GM12878 (cell line): ENCODE results near the gene RAB8A. TPM values are rescaled to one million over a fixed set of nuclear protein-coding genes. Genes with fewer than 3 reads are reported as not detected.

Source experiments
- ATAC-seq: fragments of 200-7000 bp; cut with Tn5 transposase; 3 replicates; pipeline ENCODE4 v1.9.1; 2020; ENCODE audit warnings: mild to moderate bottlenecking, moderate library complexity
- BruUV-seq: library from RNA; stranded (reverse); fragments of 400-500 nt; replicated peaks from 2 replicates; lab custom pipeline; 2021; lab: Mats Ljungman, UMichigan
- CTCF ChIA-PET: fragments of 300-600 bp; sonication (Branson Sonifier 250); formaldehyde crosslinking; extraction: SDS; loops from one replicate; lab custom pipeline; 2021; ENCODE audit warnings: inconsistent platforms; lab: Yijun Ruan, JAX
- POLR2A ChIA-PET: fragments of 350-600 bp; formaldehyde crosslinking; extraction: SDS; loops from one replicate; lab custom pipeline; 2021; ENCODE audit warnings: inconsistent platforms; lab: Charles Lee
- RAD21 ChIA-PET: fragments of 300-600 bp; sonication (Branson Sonifier 250); formaldehyde crosslinking; loops from one replicate; lab custom pipeline; 2023; ENCODE audit warnings: antibody characterized with exemption; ENCODE audit not compliant: unreplicated experiment; lab: Charles Lee
- SMC1A ChIA-PET: fragments of 300-600 bp; sonication (Branson Sonifier 250); formaldehyde crosslinking; loops from one replicate; lab custom pipeline; 2023; ENCODE audit not compliant: unreplicated experiment, uncharacterized antibody; lab: Charles Lee
- DNase-seq: peaks from one replicate; pipeline ENCODE4 v3.0.0-alpha.2; 2011; ENCODE audit warnings: low read depth, low spot score
- FAIRE-seq: peaks from 3 replicates; lab custom pipeline; 2011; peaks lifted over from hg19 to GRCh38; lab: Jason Lieb, UNC
- H2AFZ ChIP-seq: 2 replicates; pipeline ENCODE4 v1.6.0; 2011; ENCODE audit warnings: low read depth, low read length, control low read depth; ENCODE audit not compliant: control insufficient read depth
- H3K27ac ChIP-seq: 2 replicates; pipeline ENCODE4 v1.5.1; 2011; ENCODE audit warnings: control low read depth; ENCODE audit not compliant: control insufficient read depth, insufficient read depth
- H3K27me3 ChIP-seq, 2 experiments: replicated peaks in 1 of 2; 2 replicates each; pipeline versions ENCODE4 v1.6.0 to v1.6.1; 2011; ENCODE audit warnings: low read length in 1 of 2; ENCODE audit not compliant: control insufficient read depth in 2 of 2, insufficient read depth in 2 of 2
- H3K36me3 ChIP-seq, 2 experiments: 2 replicates each; pipeline ENCODE4 v1.5.1; 2011; ENCODE audit warnings: low read length in 1 of 2; ENCODE audit not compliant: control insufficient read depth in 2 of 2, insufficient read depth in 2 of 2
- H3K4me1 ChIP-seq: 2 replicates; pipeline ENCODE4 v1.6.1; 2011; ENCODE audit warnings: mild to moderate bottlenecking, low read length, moderate library complexity, mixed read lengths; ENCODE audit not compliant: control insufficient read depth, insufficient read depth
- H3K4me2 ChIP-seq: 2 replicates; pipeline ENCODE4 v1.6.0; 2011; ENCODE audit warnings: control low read depth; ENCODE audit not compliant: control insufficient read depth, insufficient read depth
- H3K4me3 ChIP-seq: fragments of 200-600 bp; sonication (generic); 2 replicates; pipeline ENCODE4 v1.5.1; 2016
- H3K79me2 ChIP-seq: 2 replicates; pipeline ENCODE4 v1.6.0; 2011; ENCODE audit warnings: low read length; ENCODE audit not compliant: control insufficient read depth, insufficient read depth
- H3K9ac ChIP-seq: 2 replicates; pipeline ENCODE4 v1.8.0; 2011; ENCODE audit warnings: low read length, control low read depth, mixed read lengths; ENCODE audit not compliant: control insufficient read depth, insufficient read depth
- H3K9me3 ChIP-seq: replicated peaks from 3 replicates; pipeline ENCODE4 v1.5.1; 2011; ENCODE audit warnings: mild to moderate bottlenecking, low read length; ENCODE audit not compliant: control insufficient read depth, insufficient read depth
- H4K20me1 ChIP-seq: 2 replicates; pipeline ENCODE4 v1.6.0; 2011; ENCODE audit not compliant: control insufficient read depth, insufficient read depth
- ATF7 ChIP-seq: fragments of 450-650 bp; IDR thresholded peaks from 2 replicates; pipeline ENCODE4 v1.6.1; 2016; ENCODE audit warnings: low read depth, mild to moderate bottlenecking
- CREM ChIP-seq: IDR thresholded peaks from 2 replicates; pipeline ENCODE4 v1.6.1; 2014; ENCODE audit warnings: antibody characterized with exemption, low read depth
- KDM1A ChIP-seq: fragments of 200-600 bp; sonication (generic); IDR thresholded peaks from 2 replicates; pipeline ENCODE4 v1.6.1; 2016; ENCODE audit warnings: borderline replicate concordance
- KLF5 ChIP-seq: fragments of 450-650 bp; IDR thresholded peaks from 2 replicates; pipeline ENCODE4 v1.6.1; 2014; ENCODE audit warnings: mild to moderate bottlenecking; ENCODE audit not compliant: partially characterized antibody
- MTA2 ChIP-seq: fragments of 450-650 bp; IDR thresholded peaks from 2 replicates; pipeline ENCODE4 v1.6.1; 2016; ENCODE audit warnings: low read depth, mild to moderate bottlenecking, moderate library complexity
- MXI1 ChIP-seq: fragments of 150-350 bp; IDR thresholded peaks from 2 replicates; pipeline ENCODE4 v1.6.1; 2011; ENCODE audit warnings: low read depth, mild to moderate bottlenecking, inconsistent platforms, low read length, improper control_type of control experiment
- NFYA ChIP-seq: IDR thresholded peaks from 2 replicates; pipeline ENCODE4 v1.6.1; 2011; ENCODE audit warnings: low read depth, mild to moderate bottlenecking, low read length, improper control_type of control experiment, borderline replicate concordance
- PAX5 ChIP-seq: IDR thresholded peaks from 2 replicates; pipeline ENCODE4 v1.6.1; 2011; ENCODE audit warnings: low read depth, low read length, borderline replicate concordance
- POLR2A ChIP-seq: IDR thresholded peaks from 2 replicates; pipeline ENCODE4 v1.6.1; 2011; ENCODE audit warnings: low read depth, mild to moderate bottlenecking, low read length
- POLR2AphosphoS5 ChIP-seq: IDR thresholded peaks from 2 replicates; pipeline ENCODE4 v1.6.1; 2011; ENCODE audit warnings: mild to moderate bottlenecking, low read length, inconsistent platforms
- SIN3A ChIP-seq: IDR thresholded peaks from 2 replicates; pipeline ENCODE4 v1.6.1; 2012; ENCODE audit warnings: low read depth, low read length, improper control_type of control experiment
- SMC3 ChIP-seq: IDR thresholded peaks from 2 replicates; pipeline ENCODE4 v1.6.1; 2011; ENCODE audit warnings: low read length, improper control_type of control experiment, borderline replicate concordance
- STAT3 ChIP-seq: IDR thresholded peaks from 2 replicates; pipeline ENCODE4 v1.6.1; 2011; ENCODE audit warnings: low read depth, low read length, improper control_type of control experiment
- YY1 ChIP-seq: IDR thresholded peaks from 2 replicates; pipeline ENCODE4 v1.6.1; 2011; ENCODE audit warnings: low read depth, mild to moderate bottlenecking, low read length
- WGBS: methylation state at CpG from one replicate; pipeline ENCODE4 v1.1.6; 2016; ENCODE audit warnings: low lambda C conversion rate; ENCODE audit not compliant: insufficient replicate concordance, insufficient coverage; ENCODE audit errors: missing lambda C conversion rate; 5-methylcytosine and 5-hydroxymethylcytosine counted together
- in situ Hi-C: fragments of 300-500 bp; cut with MboI; formaldehyde crosslinking; loops from 9 replicates; pipeline ENCODE4 v1.14.3; 2018; ENCODE audit warnings: mixed read lengths
- intact Hi-C: fragments of 100-400 bp; cut with micrococcal nuclease; formaldehyde crosslinking; loops from one replicate; pipeline ENCODE4 v1.14.2; 2022; ENCODE audit not compliant: unreplicated experiment
- polyA plus RNA-seq, 11 experiments: library from polyadenylated mRNA; depleted of rRNA in 4 of 11; unstranded in 6 of 11; stranded (reverse) in 5 of 11; fragments of >200 nt; fragmentation: Nextera tagmentation in 4 of 11; fragmentation: Illumina TruSeq in 1 of 11; extraction: Ambion mirVana in 4 of 11; extraction: Trizol in 1 of 11; gene quantifications; 1 replicate in 1 of 11; 2 replicates in 10 of 11; pipeline versions ENCODE4 v1.2.1 to v1.2.3, GENCODE V29; 2011 to 2016; ENCODE audit warnings: inconsistent platforms in 2 of 11, missing spikeins in 2 of 11, low read depth in 1 of 11
- total RNA-seq, 4 experiments: library from RNA; depleted of rRNA in 3 of 4; stranded (reverse); fragments of >200 nt in 3 of 4; fragmentation: Illumina TruSeq in 1 of 4; extraction: Trizol in 1 of 4; gene quantifications; 2 replicates each; pipeline versions ENCODE4 v1.2.1 to v1.2.3, GENCODE V29; 2013 to 2021

RAB8A gene
- total and polyA plus RNA-seq, 10 of the 15 experiments (the other 5 are each of a cell fraction or from before 2014, with no cell fraction given): 23.9 to 314 (median 185) TPM

GRCh38 chr19:16089010-16089846 lies 22.5 kb upstream of the RAB8A start:
- H3K27ac ChIP-seq: no peak overlapping the region
- intact Hi-C loops (no loop called here), in situ Hi-C loops (no loop called here)
- no peaks in the 10 kb centered on the region for H3K27me3 ChIP-seq
- no peak for FAIRE-seq
- peaks cover 3% of the 10 kb centered on the region for H4K20me1 ChIP-seq
- H2AFZ ChIP-seq: no peak overlapping the region
- peaks cover 54 to 69% of the 10 kb centered on the region in 2 experiments for H3K36me3 ChIP-seq
- TF ChIP-seq STAT3 (no peak), POLR2A (peak; percentile 58), POLR2AphosphoS5 (peak; percentile 66)
- no peak for ATAC-seq
- ChIA-PET CTCF (interaction anchor here (0.6 to 1.7 kb wide), 3 partner anchors 10 to 19 kb away, joined by 3 to 4 read pairs (median 3); no protein-coding TSS in a partner anchor), SMC1A (interaction anchor here (0.7 kb wide), 1 partner anchor 54 kb away, joined by 3 read pairs; the partner anchor contains the start of gene HSH2D), POLR2A (interaction anchor here (0.8 kb wide), 1 partner anchor 12 kb away, joined by 3 read pairs; no protein-coding TSS in a partner anchor), RAD21 (no interaction called here)
- 73% methylated on average over 9 of the region's 10 CpGs for WGBS
- no peak overlapping the region for H3K4me2 ChIP-seq
- H3K9ac ChIP-seq: no peak overlapping the region
- no peaks in the 10 kb centered on the region for H3K9me3 ChIP-seq
- H3K4me3 ChIP-seq: no peak overlapping the region
- TSS peak; percentile 26 for BruUV-seq
- peaks cover 23% of the 10 kb centered on the region for H3K79me2 ChIP-seq
- H3K4me1 ChIP-seq: peaks cover 25% of the 10 kb centered on the region
- no peak for DNase-seq

DNA sequence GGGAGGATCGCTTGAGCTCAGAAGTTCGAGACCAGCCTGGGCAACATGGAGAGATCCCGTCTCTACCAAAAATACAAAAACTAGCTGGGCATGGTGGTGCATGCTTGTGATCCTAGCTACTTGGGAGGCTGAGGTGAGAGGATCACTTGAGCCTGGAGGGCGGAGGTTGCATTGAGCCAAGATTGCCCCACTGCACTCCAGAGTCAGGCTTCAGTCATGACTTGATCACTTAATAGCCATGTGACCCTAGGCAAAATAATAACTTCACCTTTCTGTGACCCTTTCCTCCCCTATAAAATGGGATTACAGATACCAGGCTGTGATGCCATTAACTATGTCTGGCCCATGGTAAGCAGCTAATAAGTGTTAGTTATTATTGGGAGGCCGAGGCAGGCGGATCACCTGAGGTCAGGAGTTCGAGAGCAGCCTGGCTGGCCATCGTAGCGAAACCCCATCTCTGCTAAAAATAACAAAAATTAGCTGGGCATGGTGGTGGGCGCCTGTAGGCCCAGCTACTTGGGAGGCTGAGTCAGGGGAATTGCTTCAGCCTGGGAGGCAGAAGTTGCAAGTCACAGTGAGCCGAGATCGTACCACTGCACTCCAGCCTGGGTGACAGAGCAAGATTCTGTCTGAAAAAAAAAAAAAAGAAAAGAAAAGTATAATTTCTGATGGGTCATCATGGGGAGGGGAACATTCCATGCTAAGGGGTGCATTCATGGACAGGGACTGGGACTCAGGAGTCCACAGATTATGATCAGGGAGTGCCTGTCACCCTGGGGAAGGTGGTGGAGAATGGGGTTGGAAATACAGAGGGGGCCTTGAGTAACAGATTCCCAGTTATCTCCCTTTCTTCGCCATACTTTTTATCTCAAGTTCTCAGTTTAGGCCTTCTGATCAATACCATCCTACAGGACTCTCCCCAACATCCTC lies 19.9 kb upstream of the RAB8A start:
- 93% methylated on average over 13 of the region's 13 CpGs for WGBS
- H3K4me1 ChIP-seq: no peaks in the 10 kb centered on the region
- FAIRE-seq: no peak
- no TSS peak for BruUV-seq
- H3K9me3 ChIP-seq: no peaks in the 10 kb centered on the region
- H4K20me1 ChIP-seq: no peaks in the 10 kb centered on the region
- H3K4me3 ChIP-seq: no peak overlapping the region
- ChIA-PET CTCF (interaction anchor here (0.5 to 1.6 kb wide), 4 partner anchors 26 to 1720 kb away, joined by 3 read pairs; no protein-coding TSS in a partner anchor), SMC1A (interaction anchor here (0.9 to 1.1 kb wide), 2 partner anchors 9 to 24 kb away, joined by 3 to 7 read pairs; no protein-coding TSS in a partner anchor), RAD21 (no interaction called here), POLR2A (interaction anchor here (0.7 kb wide), 2 partner anchors 17 to 1683 kb away, joined by 3 read pairs; no protein-coding TSS in a partner anchor)
- H3K36me3 ChIP-seq: peaks cover 51 to 75% of the 10 kb centered on the region in 2 experiments
- no peak overlapping the region for H3K4me2 ChIP-seq
- peaks cover under 1% of the 10 kb centered on the region for H3K79me2 ChIP-seq
- in situ Hi-C loops: no loop called here
- H2AFZ ChIP-seq: no peak overlapping the region
- no peak for DNase-seq
- intact Hi-C loops: no loop called here
- no peak for ATAC-seq
- no peak overlapping the region for H3K9ac ChIP-seq
- H3K27me3 ChIP-seq: no peaks in the 10 kb centered on the region
- no peak overlapping the region for H3K27ac ChIP-seq
- TF ChIP-seq MTA2: no peak
- TF ChIP-seq PAX5: no peak
- TF ChIP-seq CREM: no peak
- no peak for TF ChIP-seq NFYA
- TF ChIP-seq POLR2AphosphoS5: peak; percentile 82
- no peak for TF ChIP-seq YY1
- TF ChIP-seq SIN3A: no peak
- no peak for TF ChIP-seq ATF7
- 0 out of 2 replicates have a peak, but pooled peaks have one; percentile 3 for TF ChIP-seq POLR2A
- TF ChIP-seq MXI1: no peak
- no peak for TF ChIP-seq KDM1A
- TF ChIP-seq KLF5: no peak
- no peak for TF ChIP-seq SMC3
